Measurements from ENCODE around the gene SPTBN1.

DNA sequence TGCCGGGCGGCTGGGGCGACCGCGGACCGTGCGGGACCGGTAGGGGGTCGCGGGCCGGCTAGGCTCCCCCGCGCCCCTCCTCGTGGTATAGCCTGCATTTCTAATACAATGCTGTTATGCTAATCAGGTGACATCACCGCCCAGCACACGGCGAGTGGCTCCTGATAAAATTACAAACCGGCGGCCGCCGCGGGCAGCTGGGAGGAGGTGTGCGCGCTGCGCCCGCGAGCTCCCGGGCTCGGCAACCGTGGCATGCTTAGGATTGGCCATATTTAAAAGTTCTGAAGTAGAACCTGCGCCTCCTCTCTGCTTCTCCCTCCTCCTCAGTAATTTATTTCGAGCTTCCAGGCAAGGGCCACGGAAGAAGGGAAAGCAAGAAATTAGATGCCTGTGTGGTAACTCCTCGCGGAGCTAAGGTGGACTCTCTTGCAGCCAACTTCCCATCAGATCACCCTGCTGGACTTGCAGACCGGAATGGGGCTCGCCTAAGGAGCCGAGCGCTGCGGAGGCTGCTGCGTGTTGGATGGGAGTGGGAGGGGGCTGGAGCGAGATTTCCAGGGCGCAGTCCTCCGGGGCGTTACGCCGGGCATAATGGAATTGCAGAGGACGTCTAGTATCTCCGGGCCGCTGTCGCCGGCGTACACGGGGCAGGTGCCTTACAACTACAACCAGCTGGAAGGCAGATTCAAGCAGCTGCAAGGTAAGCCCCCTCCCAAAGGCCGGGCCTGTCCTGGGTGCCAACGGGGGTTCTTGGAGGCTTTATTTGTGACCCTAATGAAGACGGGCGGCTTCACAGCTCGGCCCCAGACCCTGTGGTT is 102.3 kb downstream of the SPTBN1 start:
- no peak for TF ChIP-seq POLR2A (IDR thresholded peaks at IDR 0.05)
- TF ChIP-seq, protein P1, sequence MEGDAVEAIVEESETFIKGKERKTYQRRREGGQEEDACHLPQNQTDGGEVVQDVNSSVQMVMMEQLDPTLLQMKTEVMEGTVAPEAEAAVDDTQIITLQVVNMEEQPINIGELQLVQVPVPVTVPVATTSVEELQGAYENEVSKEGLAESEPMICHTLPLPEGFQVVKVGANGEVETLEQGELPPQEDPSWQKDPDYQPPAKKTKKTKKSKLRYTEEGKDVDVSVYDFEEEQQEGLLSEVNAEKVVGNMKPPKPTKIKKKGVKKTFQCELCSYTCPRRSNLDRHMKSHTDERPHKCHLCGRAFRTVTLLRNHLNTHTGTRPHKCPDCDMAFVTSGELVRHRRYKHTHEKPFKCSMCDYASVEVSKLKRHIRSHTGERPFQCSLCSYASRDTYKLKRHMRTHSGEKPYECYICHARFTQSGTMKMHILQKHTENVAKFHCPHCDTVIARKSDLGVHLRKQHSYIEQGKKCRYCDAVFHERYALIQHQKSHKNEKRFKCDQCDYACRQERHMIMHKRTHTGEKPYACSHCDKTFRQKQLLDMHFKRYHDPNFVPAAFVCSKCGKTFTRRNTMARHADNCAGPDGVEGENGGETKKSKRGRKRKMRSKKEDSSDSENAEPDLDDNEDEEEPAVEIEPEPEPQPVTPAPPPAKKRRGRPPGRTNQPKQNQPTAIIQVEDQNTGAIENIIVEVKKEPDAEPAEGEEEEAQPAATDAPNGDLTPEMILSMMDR (IDR thresholded peaks at IDR 0.05), result no peak
